PFSK-1 (cell line): ENCODE data around the gene LRRC8C.

ENCODE experiments used
- FOXP2 ChIP-seq: optimal IDR thresholded peaks from 2 replicates; pipeline ENCODE3; 2011; ENCODE audit warnings: borderline replicate concordance, control low read depth, inconsistent platforms; ENCODE audit not compliant: insufficient read depth; ENCODE audit errors: extremely low read length, extremely low read depth
- POLR2AphosphoS5 ChIP-seq: IDR thresholded peaks from 2 replicates; pipeline ENCODE4 v1.6.1; 2012; ENCODE audit warnings: low read depth, mild to moderate bottlenecking, control low read depth, low read length, moderate library complexity
- REST ChIP-seq, 2 experiments: IDR thresholded peaks; 2 replicates each; pipeline versions ENCODE4 v1.6.1 to v1.8.0; 2011 to 2012; ENCODE audit warnings: low read depth in 2 of 2, low read length in 2 of 2, control low read depth in 1 of 2, inconsistent platforms in 1 of 2, mild to moderate bottlenecking in 1 of 2, moderate library complexity in 1 of 2; ENCODE audit not compliant: insufficient read depth in 1 of 2
- SIN3A ChIP-seq: IDR thresholded peaks from 2 replicates; pipeline ENCODE4 v1.6.1; 2012; ENCODE audit warnings: mild to moderate bottlenecking, low read length, moderate library complexity, borderline replicate concordance; ENCODE audit not compliant: insufficient read depth
- TAF1 ChIP-seq: IDR thresholded peaks from 2 replicates; pipeline ENCODE4 v1.6.1; 2012; ENCODE audit warnings: low read length, control low read depth, borderline replicate concordance; ENCODE audit not compliant: insufficient read depth

- no peak for TF ChIP-seq POLR2AphosphoS5
- no peak for TF ChIP-seq TAF1
- TF ChIP-seq REST (IDR thresholded peaks at IDR 0.05; ENCODE audit: insufficient read depth in 1 of 2, low read depth in 2 of 2, low read length in 2 of 2) = no peak
- no peak for TF ChIP-seq FOXP2
- no peak for TF ChIP-seq SIN3A
Observed at GRCh38 chr1:89757532-89757931, 124.6 kb downstream of the LRRC8C start.
